NOMO-1 (cell line): Measurements from ENCODE around the gene TMEM156.
"Not testable (repeated sequence)": the region's sequence is repeated elsewhere in the genome, so short reads cannot be mapped to it uniquely, and the experiment has no call there.

Experiments used
- DNase-seq, 2 experiments: peaks; one replicate each; lab custom pipeline; 2025; ENCODE audit not compliant: unreplicated experiment in 2 of 2; lab: John Stamatoyannopoulos, UW

Gene TMEM156

DNA sequence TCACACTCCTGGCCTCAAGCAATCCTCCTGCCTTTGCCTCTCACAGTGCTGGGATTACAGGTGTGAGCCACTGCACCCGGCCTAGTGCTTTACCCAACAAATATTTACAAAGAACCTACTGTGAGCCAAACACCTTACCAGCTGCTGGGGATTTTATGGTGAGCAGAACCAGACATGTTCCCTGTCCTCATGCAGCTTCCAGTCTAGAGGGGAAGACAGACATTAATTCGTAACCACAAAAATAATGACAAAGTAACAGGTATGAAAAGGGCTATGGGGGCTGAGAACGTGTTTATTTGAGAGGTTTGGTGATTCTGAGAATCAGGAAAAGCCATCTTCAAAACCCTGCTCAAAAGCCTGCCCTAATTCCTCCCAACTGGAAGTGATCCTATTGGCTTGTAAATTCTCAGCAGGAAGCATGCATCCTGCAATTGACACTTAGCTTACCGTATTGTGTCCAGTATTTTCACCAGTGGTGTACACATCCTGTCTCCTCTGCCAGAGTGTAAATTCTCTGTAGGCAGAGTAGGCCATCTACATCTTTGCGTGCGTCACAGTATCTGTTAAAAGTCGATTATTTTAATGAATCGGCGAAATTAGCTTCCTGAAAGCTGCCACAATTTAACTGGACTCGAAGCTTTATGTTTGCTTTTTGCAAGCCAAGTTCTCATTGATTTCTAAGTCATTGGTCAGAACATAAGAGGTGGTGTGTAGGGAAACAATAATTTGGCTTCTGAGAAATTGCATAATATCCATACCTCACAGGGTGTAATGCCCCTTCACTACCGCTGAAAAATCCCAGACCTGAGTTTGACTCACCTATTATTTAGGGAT is 67.0 kb downstream of the TMEM156 start:
- DNase-seq = no peak

DNA sequence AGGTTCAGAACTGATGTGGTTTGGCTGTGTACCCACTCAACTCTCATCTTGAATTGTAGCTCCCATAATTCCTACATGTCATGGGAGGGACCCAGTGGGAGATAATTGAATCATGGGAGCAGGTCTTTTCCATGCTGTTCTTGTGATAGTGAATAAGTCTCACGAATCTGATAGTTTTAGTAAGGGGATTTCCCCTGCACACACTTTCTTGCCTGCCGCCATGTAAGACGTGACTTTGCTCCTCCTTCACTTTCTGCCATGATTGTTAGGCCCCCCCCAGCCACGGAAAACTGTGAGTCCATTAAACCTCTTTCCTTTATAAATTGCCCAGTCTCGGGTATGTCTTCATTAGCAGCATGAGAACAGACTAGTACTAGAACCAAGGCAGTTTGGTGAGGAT is 73.0 kb downstream of the TMEM156 start:
- not testable (repeated sequence) for DNase-seq

DNA sequence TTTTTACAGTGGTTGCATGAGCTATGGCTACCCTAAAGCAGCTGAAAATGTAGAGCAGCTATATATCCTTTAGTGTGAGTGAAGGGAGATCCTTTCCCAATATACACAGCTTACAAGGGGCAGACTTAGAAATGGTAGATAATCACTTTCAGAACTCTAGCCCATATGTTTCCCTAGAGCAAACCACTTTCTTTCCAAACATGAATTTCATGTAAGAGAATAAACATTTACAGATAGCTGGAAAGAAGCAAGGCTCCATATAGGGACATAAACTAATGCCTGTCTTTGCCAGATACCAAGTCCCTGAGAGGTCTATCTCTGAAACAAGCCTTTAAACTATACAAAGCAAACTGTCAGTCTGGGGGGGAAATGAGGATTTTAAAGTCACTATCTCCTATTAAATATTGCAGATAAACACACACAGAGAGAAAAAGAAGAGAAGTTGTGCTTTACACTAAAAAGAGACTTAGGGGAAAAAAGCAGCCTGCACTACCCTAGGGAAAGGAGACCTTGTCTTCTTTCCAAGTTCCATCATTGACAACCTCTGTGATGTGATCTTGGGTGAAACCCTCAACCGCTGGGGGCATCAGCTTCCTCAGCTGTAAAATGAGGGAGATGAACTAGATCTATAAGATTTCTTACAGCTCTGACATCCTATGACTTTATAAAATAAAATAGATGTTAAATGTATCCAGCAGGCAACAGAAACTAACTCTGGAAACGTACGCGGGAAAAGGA is 73.6 kb downstream of the TMEM156 start:
- DNase-seq = no peak

DNA sequence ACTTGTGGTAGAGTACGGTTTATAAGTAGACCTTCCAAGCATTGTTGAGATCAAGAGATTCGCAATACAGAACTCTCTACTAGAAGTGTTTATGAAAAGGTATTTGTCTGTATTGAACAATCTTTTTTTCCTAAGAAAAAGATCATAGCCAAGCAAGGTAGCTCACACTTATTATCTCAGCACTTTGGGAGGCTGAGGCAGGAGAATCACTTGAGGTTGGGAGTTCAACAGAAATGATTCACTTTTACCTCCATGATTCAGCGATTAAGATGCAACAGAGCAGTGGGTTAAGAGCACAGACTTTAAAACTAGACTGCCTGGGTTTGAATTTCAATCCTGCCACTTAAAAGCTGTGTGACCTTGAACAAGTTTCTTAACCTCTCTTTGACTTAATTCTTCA is 74.3 kb downstream of the TMEM156 start:
- DNase-seq = no peak

DNA sequence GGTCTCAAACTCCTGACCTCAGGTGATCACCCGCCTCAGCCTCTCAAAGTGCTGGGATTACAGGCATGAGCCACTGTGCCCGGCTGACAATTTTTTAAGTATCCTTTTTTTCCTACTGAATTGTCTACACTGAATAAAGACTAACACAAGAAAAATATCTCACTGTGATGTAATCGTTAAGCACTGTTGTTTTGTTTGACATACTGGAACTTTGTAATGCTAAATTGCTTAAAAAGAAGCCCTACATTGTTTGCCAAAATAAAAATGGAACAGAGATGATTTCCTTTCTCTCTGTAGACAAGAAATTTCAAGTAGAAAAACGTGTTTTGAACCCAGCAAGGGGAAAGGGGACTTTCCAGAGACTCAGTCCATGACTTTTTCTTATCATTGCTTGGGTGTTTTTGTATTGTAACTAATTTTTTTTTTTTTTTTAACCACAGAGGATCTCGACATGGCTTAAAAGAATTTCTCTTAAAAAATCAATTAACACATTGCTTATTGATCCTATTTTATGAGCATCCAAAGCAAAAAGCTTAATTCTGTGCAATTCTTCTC is 74.9 kb downstream of the TMEM156 start:
- DNase-seq = no peak

DNA sequence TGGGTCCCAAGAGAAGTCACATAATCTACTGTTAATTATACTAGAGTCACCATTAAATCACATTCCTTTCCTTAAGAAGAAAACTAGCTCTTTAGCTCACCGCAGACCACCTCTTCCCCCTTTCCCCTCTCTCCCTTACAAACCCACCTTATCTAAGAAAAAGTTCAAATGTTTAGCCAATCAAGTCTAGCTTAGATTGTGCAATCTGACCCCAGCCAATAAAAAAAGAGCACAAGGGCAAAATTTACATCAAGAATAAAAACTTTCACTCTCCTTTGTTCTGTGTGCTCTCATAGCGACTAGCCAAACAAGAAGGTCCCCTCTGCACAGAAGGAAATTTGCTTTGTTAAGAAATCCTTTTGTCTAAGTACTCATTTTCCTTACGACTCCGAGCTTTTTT is 76.3 kb downstream of the TMEM156 start:
- no peak for DNase-seq

DNA sequence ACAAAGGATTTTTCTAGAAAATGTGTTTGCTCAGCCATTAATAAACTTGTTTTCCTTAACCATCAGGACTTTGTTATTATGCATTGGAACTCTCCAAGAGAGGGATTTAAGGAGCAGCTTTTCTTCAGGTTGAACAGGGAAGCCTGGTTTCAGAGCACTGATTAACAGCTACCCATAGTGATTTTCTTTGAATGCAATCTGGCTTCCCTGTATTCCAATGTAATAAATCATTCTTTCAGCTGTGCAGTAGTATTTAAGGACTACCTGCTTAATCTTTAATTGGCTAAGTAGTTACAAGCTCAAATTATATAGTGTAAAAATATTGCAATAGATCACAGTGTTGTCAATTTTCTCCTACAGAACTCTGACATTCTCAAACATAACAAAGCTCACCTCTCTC is 77.5 kb downstream of the TMEM156 start:
- DNase-seq = no peak

DNA sequence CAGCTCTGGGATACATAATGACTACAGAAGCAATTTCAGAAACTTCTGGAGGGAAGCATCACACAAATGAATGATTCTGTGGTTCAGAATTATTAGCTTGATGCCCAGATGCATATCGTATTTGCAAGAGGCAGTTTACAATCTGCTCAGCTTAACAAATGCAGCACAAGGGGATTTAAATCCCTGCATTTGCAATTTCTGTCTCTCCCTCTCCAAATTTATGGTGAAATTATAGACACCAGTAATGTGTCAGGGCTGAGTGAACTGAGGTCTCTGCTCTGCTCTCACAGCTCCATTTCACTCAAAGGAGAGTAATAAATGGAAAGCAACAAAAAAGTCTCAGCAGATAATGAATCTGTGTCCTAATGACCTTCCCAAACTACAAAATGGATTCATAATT is 80.2 kb downstream of the TMEM156 start:
- DNase-seq = no peak

DNA sequence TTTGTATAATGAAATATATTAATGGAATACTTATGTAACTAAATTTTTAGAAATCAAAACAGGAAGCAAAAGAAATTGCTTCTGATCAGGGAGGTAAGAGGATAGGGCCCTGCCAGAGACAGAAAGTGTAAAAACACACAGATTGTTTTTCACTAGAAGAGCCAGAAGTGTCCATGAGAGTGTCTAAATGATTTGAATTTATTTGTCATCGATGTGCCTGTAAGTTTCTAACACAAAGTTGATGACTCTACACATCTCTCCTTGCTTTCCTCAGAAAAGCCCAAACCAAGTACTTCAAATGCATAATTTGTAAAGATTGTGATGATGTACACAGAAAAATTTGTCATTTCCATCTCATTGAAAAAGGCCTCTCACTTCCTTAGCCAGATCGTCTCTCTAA is 80.6 kb downstream of the TMEM156 start:
- no peak for DNase-seq

DNA sequence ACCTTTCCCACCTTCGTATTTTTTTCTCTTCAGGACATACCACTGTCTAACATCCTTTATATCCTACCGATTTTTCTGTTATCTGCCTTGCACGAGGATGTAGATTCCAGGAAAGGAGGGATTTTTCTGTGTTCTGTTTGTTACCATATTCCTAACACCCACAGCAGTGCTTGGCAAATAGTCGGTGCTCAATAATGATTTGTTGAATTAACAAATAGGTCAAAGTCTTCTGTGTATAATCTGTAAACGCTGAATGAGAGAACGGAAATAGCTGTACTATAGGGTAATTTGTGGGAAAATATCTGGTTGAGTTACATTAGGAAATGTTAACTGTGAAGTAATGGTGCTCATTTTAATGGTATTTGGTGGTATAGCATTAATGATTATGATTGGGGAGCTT is 81.5 kb downstream of the TMEM156 start:
- no peak for DNase-seq

DNA sequence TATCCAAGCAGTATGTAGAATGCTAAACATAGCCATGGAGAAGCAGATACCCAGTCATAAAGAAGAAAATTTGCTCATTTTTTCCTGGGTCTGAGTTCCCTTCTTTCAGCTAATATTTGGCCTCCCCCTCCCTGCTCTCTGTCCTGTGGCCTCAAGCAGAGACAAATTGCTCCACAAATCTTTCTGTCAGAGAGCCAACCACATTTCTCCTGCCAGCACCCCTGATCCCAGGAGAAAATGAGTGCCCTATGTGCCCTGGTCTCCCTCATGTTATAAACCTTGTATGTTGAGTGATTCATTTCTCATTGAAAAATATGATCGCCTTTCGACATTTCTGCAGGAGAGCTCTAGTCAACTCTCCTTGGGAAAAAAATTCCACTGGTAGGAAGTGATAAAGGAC is 82.0 kb downstream of the TMEM156 start:
- DNase-seq = no peak

DNA sequence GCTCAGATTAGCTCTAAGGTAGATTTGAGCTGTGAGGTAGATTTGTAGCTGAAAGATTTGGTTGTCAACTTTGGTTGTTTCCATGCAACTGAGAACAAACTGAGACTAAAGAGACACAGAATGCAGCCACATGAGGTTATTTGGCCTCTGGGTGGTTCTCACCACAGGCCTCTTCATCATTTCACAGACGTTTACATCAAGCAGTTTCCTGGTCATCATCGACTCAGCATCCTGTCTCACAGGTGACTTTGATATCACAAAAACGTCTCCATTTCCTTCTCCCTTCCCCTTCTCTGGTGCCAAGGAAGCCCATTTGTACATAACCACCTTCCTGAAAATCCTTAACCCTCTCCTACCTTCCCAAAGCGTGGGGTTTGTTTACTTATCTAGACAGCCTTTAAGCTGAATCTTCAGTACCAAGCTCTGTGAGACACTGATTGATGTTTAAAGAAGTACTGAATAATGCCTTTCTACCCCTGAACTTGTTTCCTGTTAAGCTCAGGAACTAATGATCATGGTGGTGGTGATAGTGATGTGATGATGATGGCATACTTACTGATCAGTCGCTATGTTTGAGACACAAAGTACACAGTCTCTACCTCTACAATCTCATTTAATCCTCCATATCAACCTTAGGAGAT is 82.7 kb downstream of the TMEM156 start:
- no peak for DNase-seq

DNA sequence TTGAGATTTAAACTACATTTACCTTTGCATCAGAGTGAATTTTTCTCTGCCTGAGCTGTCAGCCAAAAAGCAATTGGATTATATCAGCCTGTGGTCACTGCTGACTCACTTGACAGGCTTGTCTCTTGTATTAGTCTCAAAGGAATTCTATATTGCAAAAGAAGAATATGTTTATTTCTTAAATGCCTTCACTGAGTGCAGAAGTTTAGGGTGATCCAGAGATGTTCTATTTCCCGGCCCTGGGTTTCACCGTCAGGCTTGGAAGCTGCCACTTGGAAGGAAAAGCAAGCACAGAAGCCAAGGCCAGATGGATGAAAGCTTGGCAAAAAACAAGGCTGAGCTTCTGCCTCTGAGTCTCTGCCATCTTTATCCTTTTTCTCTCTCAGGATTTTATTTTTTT is 83.7 kb downstream of the TMEM156 start:
- DNase-seq = no peak

DNA sequence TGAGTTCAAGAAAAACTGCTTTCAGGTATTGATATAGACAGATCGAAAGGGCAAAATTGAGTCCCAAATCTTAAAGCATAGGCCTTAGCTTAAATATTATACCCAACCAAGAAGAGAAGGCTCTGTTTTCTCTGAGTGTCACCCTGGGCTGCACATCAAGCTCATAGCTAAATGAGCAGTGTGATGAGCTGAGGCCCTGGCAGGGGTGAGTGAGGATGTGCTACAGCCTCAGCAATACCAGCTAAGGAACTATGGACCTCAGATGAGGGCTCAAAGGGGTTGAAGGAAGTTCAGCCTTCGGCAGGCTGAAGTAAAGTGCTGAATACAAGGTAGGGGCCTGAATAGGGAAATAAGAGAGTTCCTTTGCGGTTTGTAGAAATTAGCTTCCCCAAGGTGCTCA is 85.3 kb downstream of the TMEM156 start:
- DNase-seq = no peak

DNA sequence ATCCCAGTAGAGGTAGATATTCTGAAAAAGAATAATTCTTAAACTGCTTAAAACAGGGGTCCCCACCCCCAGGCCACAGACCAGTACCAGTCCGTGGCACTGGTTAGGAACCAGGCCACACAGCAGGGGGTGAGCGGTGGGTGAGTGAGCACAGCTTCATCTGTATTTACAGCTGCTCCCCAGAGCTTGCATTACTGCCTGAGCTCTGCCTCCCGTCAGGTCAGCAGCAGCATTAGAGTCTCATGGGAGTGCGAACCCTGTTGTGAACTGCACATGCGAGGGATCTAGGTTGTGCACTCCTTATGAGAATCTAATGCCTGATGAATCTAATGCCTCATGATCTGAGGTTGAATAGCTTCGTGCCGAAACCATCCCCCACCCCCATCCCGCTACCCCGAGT is 87.8 kb downstream of the TMEM156 start:
- no peak for DNase-seq

DNA sequence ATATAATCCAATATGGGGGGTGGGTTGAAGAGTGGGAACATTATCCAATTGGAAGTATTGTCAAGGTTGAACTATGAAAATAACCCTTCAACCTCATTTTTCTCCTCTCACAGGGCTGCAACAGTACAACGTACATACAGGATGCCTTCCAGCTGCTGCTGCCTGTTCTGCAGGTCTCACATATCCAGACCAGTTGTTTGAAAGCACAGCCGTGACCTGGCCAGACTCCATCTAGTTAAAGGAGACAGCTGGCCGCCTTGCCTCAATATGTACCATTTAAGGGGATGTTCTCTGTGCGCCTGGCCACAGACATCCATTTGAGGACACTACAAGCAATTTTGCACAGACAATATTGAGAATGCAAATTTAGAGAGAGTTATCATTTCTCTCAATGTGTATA is 88.9 kb downstream of the TMEM156 start:
- no peak for DNase-seq

DNA sequence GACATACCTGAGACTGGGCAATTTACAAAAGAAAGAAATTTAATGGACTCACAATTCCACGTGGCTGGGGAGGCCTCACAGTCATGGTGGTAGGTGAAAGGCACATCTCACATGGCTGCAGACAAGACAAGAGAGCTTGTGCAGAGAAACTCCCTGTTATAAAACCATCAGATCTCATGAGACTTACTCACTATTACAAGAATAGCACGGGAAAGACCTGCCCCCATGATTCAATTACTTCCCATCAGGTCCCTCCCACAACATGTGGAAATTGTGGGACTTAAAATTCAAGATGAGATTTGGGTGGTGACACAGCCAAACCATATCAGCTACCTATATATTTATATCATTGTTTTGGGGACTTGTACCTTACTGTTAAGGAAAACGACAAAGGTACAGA is 90.3 kb downstream of the TMEM156 start:
- not testable (repeated sequence) for DNase-seq

DNA sequence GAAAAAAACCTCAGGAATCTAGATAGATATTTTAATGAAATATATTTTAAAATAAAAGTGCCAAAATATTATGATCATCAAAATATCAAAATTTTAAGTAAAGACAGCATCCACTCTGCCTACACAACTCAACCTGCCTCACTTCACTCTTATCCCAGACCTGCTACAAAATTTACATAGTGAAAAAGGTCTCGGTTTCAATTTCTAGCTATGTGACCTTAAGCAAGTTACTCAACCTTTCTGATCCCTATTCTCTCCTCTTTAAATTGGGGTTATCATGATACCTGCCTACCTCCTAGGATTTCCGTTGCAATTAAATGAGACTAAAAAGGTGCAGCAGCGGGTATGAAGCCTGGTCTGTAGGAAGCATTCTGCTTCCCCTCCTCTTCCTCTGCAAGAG is 91.7 kb downstream of the TMEM156 start:
- DNase-seq = no peak

DNA sequence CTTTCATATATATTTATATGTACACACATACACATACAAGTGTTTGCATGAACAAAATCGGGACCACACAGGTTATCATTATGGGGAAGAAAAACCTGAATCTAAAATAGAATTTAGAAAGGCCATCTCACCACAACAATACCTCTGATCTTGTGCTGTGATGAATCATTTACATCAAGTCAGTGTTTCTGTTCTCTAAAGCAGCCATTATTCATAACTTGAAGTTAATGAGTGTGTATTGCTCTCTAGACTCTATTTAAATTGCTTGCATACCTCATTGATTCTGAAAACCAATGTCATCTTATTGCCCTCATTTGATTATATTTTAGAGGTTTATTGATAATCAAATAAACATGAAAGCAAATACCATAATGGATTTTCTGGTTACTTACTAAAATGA is 93.0 kb downstream of the TMEM156 start:
- no peak for DNase-seq

DNA sequence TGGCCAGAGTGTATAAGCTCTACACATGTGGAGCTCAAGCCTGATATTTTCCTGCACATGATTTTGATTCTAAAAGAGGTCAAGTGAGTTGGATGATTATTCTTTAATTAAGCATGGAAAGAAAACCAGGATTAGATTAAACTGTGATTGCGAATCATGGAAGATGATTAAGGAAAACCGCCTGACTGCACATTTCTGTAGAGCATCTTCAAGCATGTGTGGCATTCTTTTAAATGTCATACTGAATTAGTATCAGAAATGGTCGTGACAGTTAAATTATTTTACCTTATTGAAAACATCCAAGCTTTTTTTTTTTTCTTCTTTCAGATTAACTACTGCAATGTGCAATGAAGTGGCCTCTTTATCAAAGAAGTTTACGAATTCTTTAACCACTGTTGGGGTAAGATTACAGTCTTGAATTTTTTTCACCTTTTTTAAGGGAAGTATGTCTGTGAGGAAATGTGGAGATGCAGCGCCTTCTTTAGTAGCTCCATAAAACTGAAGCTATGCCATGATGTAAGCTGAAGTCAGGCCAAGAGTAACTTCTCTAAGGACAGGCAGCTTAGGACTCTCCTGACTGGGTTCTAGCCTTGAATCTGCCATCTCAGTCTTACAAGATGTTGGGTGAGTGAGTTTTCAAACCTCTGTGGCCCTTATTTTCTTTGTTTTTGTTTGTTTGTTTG is 96.7 kb downstream of the TMEM156 start:
- no peak for DNase-seq

DNA sequence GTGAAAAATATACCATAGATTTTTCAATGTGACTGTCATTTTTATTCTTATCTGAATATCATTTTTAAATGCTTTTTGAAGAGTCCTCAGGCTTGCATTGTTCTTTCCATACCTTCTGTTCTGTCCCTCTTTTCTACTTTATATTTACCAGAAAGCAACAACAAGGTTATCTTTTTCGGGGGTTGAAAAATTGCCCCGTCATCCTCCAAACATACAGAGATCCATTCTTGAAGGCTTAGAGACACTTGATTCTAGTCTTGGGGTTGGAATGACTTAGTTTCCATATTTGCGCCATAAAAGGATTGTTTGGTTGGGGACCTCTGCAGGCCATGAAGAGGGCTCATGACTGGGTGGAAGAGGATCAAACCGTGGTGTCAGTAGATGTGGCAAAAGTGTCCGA is 101.1 kb downstream of the TMEM156 start:
- no peak for DNase-seq
